CD14-positive monocyte (primary cell): ENCODE data around the gene COL13A1. TPM values are rescaled to one million over a fixed set of nuclear protein-coding genes. Genes with fewer than 3 reads are reported as not detected.

Experiments used
- DNase-seq, 3 donors: peaks; one replicate each; pipeline ENCODE4 v3.0.0-alpha.2; 2011 to 2022
- H2AFZ ChIP-seq: 2 replicates; pipeline ENCODE4 v1.6.0; 2012; ENCODE audit warnings: mild to moderate bottlenecking, low read depth, low read length, inconsistent platforms; ENCODE audit not compliant: insufficient read depth, poor library complexity, severe bottlenecking
- H3K27ac ChIP-seq, 2 donors: 1 replicate in 1 of 2; 2 replicates in 1 of 2; pipeline ENCODE4 v1.5.1; 2012 to 2013; ENCODE audit warnings: low read length in 2 of 2, control low read depth in 1 of 2, inconsistent platforms in 1 of 2, low read depth in 1 of 2, mild to moderate bottlenecking in 1 of 2
- H3K27me3 ChIP-seq, 2 donors: one replicate each; pipeline versions ENCODE4 v1.6.0 to v1.6.1; 2011 to 2013; ENCODE audit warnings: low read length in 2 of 2; ENCODE audit not compliant: control insufficient read depth in 2 of 2, insufficient read depth in 2 of 2
- H3K36me3 ChIP-seq, 2 donors: replicated peaks in 1 of 2; 1 replicate in 1 of 2; 2 replicates in 1 of 2; pipeline versions ENCODE4 v1.5.1 to v1.6.1; 2012 to 2013; ENCODE audit warnings: low read length in 2 of 2, control low read depth in 1 of 2, inconsistent platforms in 1 of 2, mild to moderate bottlenecking in 1 of 2; ENCODE audit not compliant: insufficient read depth in 2 of 2, control insufficient read depth in 1 of 2
- H3K4me1 ChIP-seq, 2 donors: 1 replicate in 1 of 2; 2 replicates in 1 of 2; pipeline versions ENCODE4 v1.5.1 to v1.6.1; 2012 to 2013; ENCODE audit warnings: low read length in 2 of 2, control low read depth in 1 of 2, inconsistent platforms in 1 of 2, mild to moderate bottlenecking in 1 of 2, moderate library complexity in 1 of 2; ENCODE audit not compliant: insufficient read depth in 2 of 2, control insufficient read depth in 1 of 2
- H3K4me2 ChIP-seq: replicated peaks from 2 replicates; pipeline ENCODE3; 2012; ENCODE audit warnings: low read length, moderate library complexity, mild to moderate bottlenecking; ENCODE audit not compliant: poor library complexity, severe bottlenecking; ENCODE audit errors: extremely low read depth
- H3K4me3 ChIP-seq, 3 experiments: fragments of 200-600 bp in 1 of 3; sonication (generic) in 1 of 3; replicated peaks in 1 of 3; 1 replicate in 2 of 3; 2 replicates in 1 of 3; pipeline ENCODE4 v1.5.1; 2011 to 2013; ENCODE audit warnings: low read length in 3 of 3, mild to moderate bottlenecking in 3 of 3, control low read depth in 2 of 3, low read depth in 2 of 3, inconsistent platforms in 1 of 3, moderate library complexity in 1 of 3
- H3K79me2 ChIP-seq: 2 replicates; pipeline ENCODE4 v1.6.0; 2012; ENCODE audit warnings: mild to moderate bottlenecking, control low read depth, inconsistent platforms, low read length, moderate library complexity; ENCODE audit not compliant: insufficient read depth
- H3K9ac ChIP-seq: 2 replicates; pipeline ENCODE4 v1.6.0; 2017; ENCODE audit warnings: low read length, mild to moderate bottlenecking; ENCODE audit not compliant: insufficient read depth, poor library complexity, severe bottlenecking
- H3K9me3 ChIP-seq, 2 donors: replicated peaks in 1 of 2; 1 replicate in 1 of 2; 2 replicates in 1 of 2; pipeline versions ENCODE4 v1.5.1 to v1.6.1; 2012 to 2013; ENCODE audit warnings: low read length in 2 of 2, control low read depth in 1 of 2; ENCODE audit not compliant: control insufficient read depth in 1 of 2, insufficient read depth in 1 of 2
- H4K20me1 ChIP-seq: 2 replicates; pipeline ENCODE4 v1.6.0; 2012; ENCODE audit warnings: mild to moderate bottlenecking, low read length, control low read depth, moderate library complexity; ENCODE audit not compliant: insufficient read depth
- H3K27ac Mint-ChIP-seq, 7 donors: one replicate each; pipeline ENCODE4 v1.8.0; 2020; ENCODE audit warnings: mild to moderate bottlenecking in 7 of 7, mixed read lengths in 7 of 7, moderate library complexity in 6 of 7, inconsistent platforms in 2 of 7
- H3K27me3 Mint-ChIP-seq, 3 donors: one replicate each; pipeline ENCODE4 v1.8.0; 2021 to 2022; ENCODE audit warnings: low read depth in 3 of 3, mild to moderate bottlenecking in 3 of 3, mixed read lengths in 3 of 3, moderate library complexity in 3 of 3, inconsistent platforms in 1 of 3
- H3K36me3 Mint-ChIP-seq, 2 donors: one replicate each; pipeline ENCODE4 v1.8.0; 2020; ENCODE audit warnings: mixed read lengths in 2 of 2, inconsistent platforms in 1 of 2, mild to moderate bottlenecking in 1 of 2
- H3K4me1 Mint-ChIP-seq: one replicate; pipeline ENCODE4 v1.8.0; 2020; ENCODE audit warnings: mild to moderate bottlenecking, mixed read lengths
- H3K4me3 Mint-ChIP-seq, 2 donors: one replicate each; pipeline ENCODE4 v1.8.0; 2020; ENCODE audit warnings: mild to moderate bottlenecking in 2 of 2, mixed read lengths in 2 of 2, moderate library complexity in 1 of 2
- H3K9me3 Mint-ChIP-seq, 7 donors: one replicate each; pipeline ENCODE4 v1.8.0; 2020 to 2022; ENCODE audit warnings: mixed read lengths in 7 of 7, mild to moderate bottlenecking in 6 of 7, moderate library complexity in 6 of 7, inconsistent platforms in 2 of 7
- WGBS: methylation state at CpG from one replicate; pipeline ENCODE4 v1.1.5; 2013; ENCODE audit warnings: missing lambda C conversion rate; ENCODE audit not compliant: insufficient coverage; 5-methylcytosine and 5-hydroxymethylcytosine counted together
- intact Hi-C, 2 donors: fragments of 100-400 bp; cut with micrococcal nuclease; formaldehyde crosslinking; loops; one replicate each; pipeline versions ENCODE4 v1.15.0 to v1.15.1; 2023
- polyA plus RNA-seq, 3 donors: library from polyadenylated mRNA; depleted of rRNA in 1 of 3; unstranded in 2 of 3; stranded (reverse) in 1 of 3; fragments of 300-500 nt in 2 of 3; fragments of >200 nt in 1 of 3; fragmentation: Illumina TruSeq in 2 of 3; gene quantifications; 1 replicate in 2 of 3; 2 replicates in 1 of 3; pipeline ENCODE4 v1.2.3, GENCODE V29; 2012 to 2021
- TF ChIP-seq, protein P1 (sequence below): fragments of 200-600 bp; IDR thresholded peaks from one replicate; pipeline ENCODE4 v1.8.0; 2022; ENCODE audit warnings: antibody characterized with exemption, mild to moderate bottlenecking

COL13A1 gene
- polyA plus RNA-seq, 3 donors = not detected

GRCh38 chr10:69890065-69890847 lies 88.5 kb downstream of the COL13A1 start:
- Histone ChIP-seq H3K27ac (no peak overlapping the region), H4K20me1 (no peaks in the 10 kb centered on the region), H3K27me3 (no peaks in the 10 kb centered on the region), H3K4me1 (no peaks in the 10 kb centered on the region), H3K36me3 (no peaks in the 10 kb centered on the region), H3K9me3 (no peaks in the 10 kb centered on the region), H3K9ac (no peak overlapping the region), H3K79me2 (no peaks in the 10 kb centered on the region), H3K4me2 (no peak overlapping the region), H3K4me3 (no peak overlapping the region), H2AFZ (no peak overlapping the region)
- TF ChIP-seq, protein P1, sequence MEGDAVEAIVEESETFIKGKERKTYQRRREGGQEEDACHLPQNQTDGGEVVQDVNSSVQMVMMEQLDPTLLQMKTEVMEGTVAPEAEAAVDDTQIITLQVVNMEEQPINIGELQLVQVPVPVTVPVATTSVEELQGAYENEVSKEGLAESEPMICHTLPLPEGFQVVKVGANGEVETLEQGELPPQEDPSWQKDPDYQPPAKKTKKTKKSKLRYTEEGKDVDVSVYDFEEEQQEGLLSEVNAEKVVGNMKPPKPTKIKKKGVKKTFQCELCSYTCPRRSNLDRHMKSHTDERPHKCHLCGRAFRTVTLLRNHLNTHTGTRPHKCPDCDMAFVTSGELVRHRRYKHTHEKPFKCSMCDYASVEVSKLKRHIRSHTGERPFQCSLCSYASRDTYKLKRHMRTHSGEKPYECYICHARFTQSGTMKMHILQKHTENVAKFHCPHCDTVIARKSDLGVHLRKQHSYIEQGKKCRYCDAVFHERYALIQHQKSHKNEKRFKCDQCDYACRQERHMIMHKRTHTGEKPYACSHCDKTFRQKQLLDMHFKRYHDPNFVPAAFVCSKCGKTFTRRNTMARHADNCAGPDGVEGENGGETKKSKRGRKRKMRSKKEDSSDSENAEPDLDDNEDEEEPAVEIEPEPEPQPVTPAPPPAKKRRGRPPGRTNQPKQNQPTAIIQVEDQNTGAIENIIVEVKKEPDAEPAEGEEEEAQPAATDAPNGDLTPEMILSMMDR = no peak
- Mint-ChIP-seq H3K4me1 (no peaks in the 10 kb centered on the region), H3K9me3 (no peaks in the 10 kb centered on the region), H3K27me3 (peaks cover 6 to 10% (median 6%) of the 10 kb centered on the region in 3 donors), H3K4me3 (no peak overlapping the region), H3K27ac (no peak overlapping the region), H3K36me3 (no peaks in the 10 kb centered on the region)
- 86% methylated on average over 4 of the region's 7 CpGs for WGBS
- intact Hi-C loops = no loop called here
- no peak for DNase-seq

- Histone ChIP-seq H3K27me3 (no peaks in the 10 kb centered on the region), H3K79me2 (no peaks in the 10 kb centered on the region), H3K9me3 (no peaks in the 10 kb centered on the region), H3K4me2 (no peak overlapping the region), H3K9ac (no peak overlapping the region), H2AFZ (no peak overlapping the region), H3K36me3 (no peaks in the 10 kb centered on the region), H3K4me3 (no peak overlapping the region), H3K4me1 (no peaks in the 10 kb centered on the region), H4K20me1 (no peaks in the 10 kb centered on the region), H3K27ac (no peak overlapping the region)
- Mint-ChIP-seq H3K9me3 (no peaks in the 10 kb centered on the region), H3K27me3 (peaks cover 6 to 10% (median 6%) of the 10 kb centered on the region in 3 donors), H3K4me3 (no peak overlapping the region), H3K4me1 (no peaks in the 10 kb centered on the region), H3K36me3 (no peaks in the 10 kb centered on the region), H3K27ac (peak overlapping the region in 1 of 7 donors; percentile 53)
- no peak for DNase-seq
- TF ChIP-seq, protein P1 = no peak
- WGBS = 95% methylated on average over 3 of the region's 9 CpGs
- intact Hi-C loops = no loop called here
These were observed 89.4 kb downstream of the COL13A1 start for GRCh38 chr10:69891057-69891617.
